Upper lobe of left lung (tissue), 6 donors: Measurements from ENCODE around the gene PTPRR. TPM values are rescaled to one million over a fixed set of nuclear protein-coding genes. Genes with fewer than 3 reads are reported as not detected.

Experiments used
- ATAC-seq, 2 donors: fragments of 200-7000 bp; cut with Tn5 transposase; one replicate each; pipeline ENCODE4 v1.9.1; 2022; ENCODE audit warnings: mild to moderate bottlenecking in 2 of 2, moderate library complexity in 2 of 2; ENCODE audit not compliant: low FRiP score in 2 of 2
- DNase-seq, 2 donors: peaks; one replicate each; pipeline ENCODE4 v3.0.0-alpha.2; 2019 to 2020
- H3K27ac ChIP-seq, 4 donors: fragments of 200-600 bp; sonication (generic); one replicate each; pipeline ENCODE4 v1.5.1; 2016 to 2019
- H3K27me3 ChIP-seq, 4 donors: fragments of 200-600 bp; sonication (generic); one replicate each; pipeline ENCODE4 v1.5.1; 2017 to 2019
- H3K36me3 ChIP-seq, 4 donors: fragments of 200-600 bp; sonication (generic); one replicate each; pipeline ENCODE4 v1.5.1; 2016 to 2019
- H3K4me1 ChIP-seq, 4 donors: fragments of 200-600 bp; sonication (generic); one replicate each; pipeline ENCODE4 v1.5.1; 2018 to 2019
- H3K4me3 ChIP-seq, 4 donors: fragments of 200-600 bp; sonication (generic); one replicate each; pipeline ENCODE4 v1.5.1; 2017 to 2019; ENCODE audit warnings: mild to moderate bottlenecking in 2 of 4, moderate library complexity in 1 of 4
- H3K9me3 ChIP-seq, 4 donors: fragments of 200-600 bp; sonication (generic); one replicate each; pipeline ENCODE4 v1.5.1; 2018 to 2019
- CTCF ChIP-seq, 6 experiments: fragments of 450-650 bp in 4 of 6; fragments of 200-600 bp in 2 of 6; sonication (generic) in 2 of 6; IDR thresholded peaks; one replicate each; pipeline ENCODE4 v1.5.1; 2016 to 2019; ENCODE audit warnings: antibody characterized with exemption in 6 of 6
- EP300 ChIP-seq, 4 donors: sonication (generic); formaldehyde crosslinking; IDR thresholded peaks; one replicate each; pipeline ENCODE4 v1.5.1; 2017; ENCODE audit warnings: antibody characterized with exemption in 4 of 4, control low read depth in 2 of 4
- POLR2A ChIP-seq, 4 donors: fragments of 450-650 bp; IDR thresholded peaks; one replicate each; pipeline ENCODE4 v1.5.1; 2016 to 2017; ENCODE audit warnings: antibody characterized with exemption in 4 of 4, mild to moderate bottlenecking in 2 of 4
- POLR2AphosphoS5 ChIP-seq, 2 donors: sonication (generic); formaldehyde crosslinking; IDR thresholded peaks; one replicate each; pipeline ENCODE4 v1.5.1; 2017; ENCODE audit warnings: antibody characterized with exemption in 2 of 2
- WGBS, 2 donors: methylation state at CpG; one replicate each; pipeline ENCODE4 v1.1.5; 2017 to 2018; 5-methylcytosine and 5-hydroxymethylcytosine counted together
- total RNA-seq, 6 donors: library from RNA; depleted of rRNA in 4 of 6; stranded (reverse); fragments of >200 nt in 4 of 6; gene quantifications; one replicate each; pipeline versions ENCODE4 v1.1.0 to v1.2.1, GENCODE V29; 2016 to 2021
- donor health status: DM: no; HTN: no; CAD: no; lungs with moderate emphysema.
- donor health status: DM: no; HTN: yes; CAD: no; lungs with severe emphysema.

Gene PTPRR
- total RNA-seq, 6 donors from 2014 or later, result 0.30 to 2.7 (median 0.79) TPM; not detected in 1

DNA sequence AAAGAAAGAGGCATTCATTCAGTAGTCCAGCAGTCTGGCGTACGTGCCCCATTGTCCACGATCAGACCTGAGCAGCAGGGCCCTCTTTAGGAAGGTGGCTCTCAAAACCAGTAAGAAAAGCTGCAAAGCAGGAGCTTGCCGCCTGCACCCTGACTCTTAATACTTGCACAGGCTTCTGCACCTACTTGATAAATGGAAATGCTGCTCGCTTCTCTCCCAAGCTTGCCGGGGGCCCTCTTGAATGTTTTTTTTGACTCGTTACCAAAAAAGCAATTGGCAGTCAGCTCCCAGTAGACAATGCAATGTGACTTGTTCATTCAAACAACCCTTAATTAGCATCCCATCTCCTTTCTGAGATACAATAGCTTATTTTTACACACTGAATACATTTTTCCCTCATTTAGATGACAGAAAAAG lies 256.1 kb downstream of the PTPRR start:
- Histone ChIP-seq H3K27ac (no peak overlapping the region), H3K4me1 (peaks cover 0 to 3% (median 0%) of the 10 kb centered on the region in 4 donors), H3K27me3 (no peaks in the 10 kb centered on the region), H3K36me3 (no peaks in the 10 kb centered on the region), H3K9me3 (no peaks in the 10 kb centered on the region), H3K4me3 (no peak overlapping the region)
- ATAC-seq, result no peak
- no peak for DNase-seq
- TF ChIP-seq POLR2A (IDR thresholded peaks at IDR 0.05), result no peak
- TF ChIP-seq POLR2AphosphoS5 (IDR thresholded peaks at IDR 0.05), result no peak
- TF ChIP-seq CTCF (IDR thresholded peaks at IDR 0.05), result no peak
- no peak for TF ChIP-seq EP300 (IDR thresholded peaks at IDR 0.05)
- WGBS, 2 donors, result 37 to 46% methylated on average over 7 of the region's 7 CpGs

- TF ChIP-seq EP300 (IDR thresholded peaks at IDR 0.05) (no peak), POLR2A (IDR thresholded peaks at IDR 0.05) (no peak), CTCF (IDR thresholded peaks at IDR 0.05) (no peak), POLR2AphosphoS5 (IDR thresholded peaks at IDR 0.05) (no peak)
- ATAC-seq, result no peak
- Histone ChIP-seq H3K27ac (no peak overlapping the region), H3K36me3 (no peaks in the 10 kb centered on the region), H3K4me3 (no peak overlapping the region), H3K27me3 (no peaks in the 10 kb centered on the region), H3K4me1 (peaks cover 0 to 3% (median 0%) of the 10 kb centered on the region in 4 donors), H3K9me3 (no peaks in the 10 kb centered on the region)
- 81 to 88% methylated on average over 1 of the region's 1 CpG for WGBS, 2 donors
- DNase-seq, result no peak
These were observed 256.7 kb downstream of the PTPRR start for GRCh38 chr12:70663838-70664237.

- H3K27ac ChIP-seq, result peak overlapping the region in 1 of 4 donors; percentile 10
- TF ChIP-seq CTCF (IDR thresholded peaks at IDR 0.05) (no peak), POLR2A (IDR thresholded peaks at IDR 0.05) (no peak), EP300 (IDR thresholded peaks at IDR 0.05) (no peak), POLR2AphosphoS5 (IDR thresholded peaks at IDR 0.05) (no peak)
- H3K4me3 ChIP-seq, result no peak overlapping the region
These were observed 258.9 kb downstream of the PTPRR start for GRCh38 chr12:70661466-70662161.

DNA sequence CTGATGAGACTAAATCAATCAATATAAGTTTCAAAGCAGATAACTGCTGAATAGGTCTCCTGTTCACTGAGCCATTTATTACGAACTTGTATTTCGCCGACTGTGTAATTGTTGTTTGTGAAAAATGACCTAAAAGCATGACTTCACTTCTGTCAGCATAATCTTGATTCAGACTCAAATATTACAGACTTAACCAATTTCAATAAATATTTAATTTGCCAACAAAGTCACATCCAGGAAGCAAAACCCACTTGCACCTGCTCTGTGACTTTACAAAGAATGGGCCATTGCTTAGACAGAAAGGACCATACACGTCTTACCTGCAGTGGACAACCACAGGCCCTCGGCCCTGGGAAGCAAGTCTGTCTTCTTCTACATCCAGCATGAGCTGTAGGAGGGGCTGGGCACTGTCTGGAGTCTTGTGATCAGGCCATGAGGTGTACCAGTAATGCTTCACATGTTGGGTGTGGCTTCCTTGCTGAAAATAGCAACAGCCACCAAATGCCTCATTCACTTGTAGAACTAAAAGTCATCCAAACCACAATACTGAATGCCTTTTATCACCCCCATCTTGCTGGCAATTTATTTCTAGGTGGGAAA lies 259.8 kb downstream of the PTPRR start:
- no peak overlapping the region for H3K4me3 ChIP-seq
- H3K9me3 ChIP-seq, result no peaks in the 10 kb centered on the region
- ATAC-seq (peak; percentile 67 to 70), DNase-seq (peak in 1 of 2 donors; percentile 57)
- no peaks in the 10 kb centered on the region for H3K27me3 ChIP-seq
- WGBS, 2 donors, result 82 to 89% methylated on average over 5 of the region's 5 CpGs
- peaks cover 0 to 3% (median 0%) of the 10 kb centered on the region in 4 donors for H3K4me1 ChIP-seq
- no peaks in the 10 kb centered on the region for H3K36me3 ChIP-seq
- H3K27ac ChIP-seq, result no peak overlapping the region
- TF ChIP-seq POLR2AphosphoS5 (IDR thresholded peaks at IDR 0.05) (peak in 1 of 2 donors; percentile 55), EP300 (IDR thresholded peaks at IDR 0.05) (peak in 1 of 4 donors; percentile 74), POLR2A (IDR thresholded peaks at IDR 0.05) (no peak)

More at GRCh38 chr12:70661466-70662161, 258.9 kb downstream of the PTPRR start:
- no peaks in the 10 kb centered on the region for H3K27me3 ChIP-seq
- ATAC-seq (peak in 1 of 2 donors; percentile 73), DNase-seq (no peak)
- no peaks in the 10 kb centered on the region for H3K36me3 ChIP-seq
- peaks cover 0 to 3% (median 0%) of the 10 kb centered on the region in 4 donors for H3K4me1 ChIP-seq
- WGBS, 2 donors, result 61 to 67% methylated on average over 8 of the region's 8 CpGs
- H3K9me3 ChIP-seq, result no peaks in the 10 kb centered on the region

- Histone ChIP-seq H3K4me3 (no peak overlapping the region), H3K9me3 (no peaks in the 10 kb centered on the region), H3K27me3 (no peaks in the 10 kb centered on the region), H3K4me1 (peaks cover 0 to 3% (median 0%) of the 10 kb centered on the region in 4 donors), H3K27ac (no peak overlapping the region), H3K36me3 (no peaks in the 10 kb centered on the region)
- WGBS, 2 donors, result 96 to 98% methylated on average over 5 of the region's 5 CpGs
- TF ChIP-seq EP300 (IDR thresholded peaks at IDR 0.05), result no peak
- DNase-seq (no peak), ATAC-seq (no peak)
These were observed 260.4 kb downstream of the PTPRR start for GRCh38 chr12:70660002-70660604.
